Measurements from ENCODE around the gene SYDE2. TPM values are rescaled to one million over a fixed set of nuclear protein-coding genes. Genes with fewer than 3 reads are reported as not detected.
"Not testable (repeated sequence)": the region's sequence is repeated elsewhere in the genome, so short reads cannot be mapped to it uniquely, and the experiment has no call there.

SYDE2 gene
- total RNA-seq, 2 donors from 2014 or later = 11.0 to 14.1 TPM

- TF ChIP-seq CTCF (conservative IDR thresholded peaks at IDR 0.05) = no peak
- Histone ChIP-seq H3K27me3 (ENCODE audit: control insufficient read depth, insufficient read depth, low read length, poor library complexity, severe bottlenecking) (no peaks in the 10 kb centered on the region), H3K9me3 (ENCODE audit: control insufficient read depth, low read length) (no peaks in the 10 kb centered on the region), H3K4me3 (ENCODE audit: low read length) (no peak overlapping the region), H3K27ac (ENCODE audit: low read depth, low read length) (no peak overlapping the region), H3K36me3 (ENCODE audit: control insufficient read depth, insufficient read depth, low read length) (peaks cover 27% of the 10 kb centered on the region), H3K9ac (ENCODE audit: extremely low read depth, low read length, poor library complexity, severe bottlenecking) (no peak overlapping the region), H3K4me1 (ENCODE audit: control insufficient read depth, insufficient read depth, low read length) (no peaks in the 10 kb centered on the region)
- Mint-ChIP-seq H3K4me1 (peaks cover 2% of the 10 kb centered on the region), H3K27me3 (ENCODE audit: insufficient read depth) (no peaks in the 10 kb centered on the region), H3K9me3 (peaks cover 6% of the 10 kb centered on the region), H3K27ac (peak overlapping the region; percentile 44), H3K36me3 (ENCODE audit: low read depth) (peaks cover 24% of the 10 kb centered on the region), H3K4me3 (no peak overlapping the region)
- 95 to 97% methylated on average over 4 to 5 of the region's 5 CpGs for WGBS, 2 experiments (ENCODE audit: insufficient coverage in 1 of 2, insufficient read length in 1 of 2)
- DNase-seq = no peak
Observed at GRCh38 chr1:85188530-85188929, 12.3 kb downstream of the SYDE2 start.

GRCh38 chr1:85187021-85187420, 13.8 kb downstream of the SYDE2 start:
- not testable (repeated sequence) for H3K9ac ChIP-seq (ENCODE audit: extremely low read depth, low read length, poor library complexity, severe bottlenecking); H3K27ac Mint-ChIP-seq; H3K27ac ChIP-seq (ENCODE audit: low read depth, low read length); H3K4me1 Mint-ChIP-seq; H3K27me3 Mint-ChIP-seq (ENCODE audit: insufficient read depth); H3K4me1 ChIP-seq (ENCODE audit: control insufficient read depth, insufficient read depth, low read length); H3K9me3 Mint-ChIP-seq; H3K4me3 ChIP-seq (ENCODE audit: low read length); H3K9me3 ChIP-seq (ENCODE audit: control insufficient read depth, low read length); H3K27me3 ChIP-seq (ENCODE audit: control insufficient read depth, insufficient read depth, low read length, poor library complexity, severe bottlenecking); DNase-seq; H3K4me3 Mint-ChIP-seq
- 100% methylated on average over 1 of the region's 3 CpGs; no CpG with 5 or more reads in 1 of the 2 experiments for WGBS, 2 experiments (ENCODE audit: insufficient coverage in 1 of 2, insufficient read length in 1 of 2)
- H3K36me3 ChIP-seq (ENCODE audit: control insufficient read depth, insufficient read depth, low read length) = peaks cover 35% of the 10 kb centered on the region
- H3K36me3 Mint-ChIP-seq (ENCODE audit: low read depth) = peaks cover 31% of the 10 kb centered on the region

GRCh38 chr1:85184245-85184644, 16.6 kb downstream of the SYDE2 start:
- H3K36me3 Mint-ChIP-seq (ENCODE audit: low read depth) = peaks cover 32% of the 10 kb centered on the region
- H3K9me3 Mint-ChIP-seq = peaks cover 6% of the 10 kb centered on the region
- peaks cover 31% of the 10 kb centered on the region for H3K36me3 ChIP-seq (ENCODE audit: control insufficient read depth, insufficient read depth, low read length)
- H3K27ac Mint-ChIP-seq = no peak overlapping the region
- peaks cover 2% of the 10 kb centered on the region for H3K4me1 Mint-ChIP-seq
- TF ChIP-seq CTCF (conservative IDR thresholded peaks at IDR 0.05) = no peak
- WGBS, 2 experiments (ENCODE audit: insufficient coverage in 1 of 2, insufficient read length in 1 of 2) = 96 to 100% methylated on average over 1 of the region's 1 CpG
- no peak overlapping the region for H3K27ac ChIP-seq (ENCODE audit: low read depth, low read length)
- no peaks in the 10 kb centered on the region for H3K27me3 ChIP-seq (ENCODE audit: control insufficient read depth, insufficient read depth, low read length, poor library complexity, severe bottlenecking)
- no peak for DNase-seq
- no peak overlapping the region for H3K9ac ChIP-seq (ENCODE audit: extremely low read depth, low read length, poor library complexity, severe bottlenecking)
- no peak overlapping the region for H3K4me3 Mint-ChIP-seq
- H3K4me1 ChIP-seq (ENCODE audit: control insufficient read depth, insufficient read depth, low read length) = no peaks in the 10 kb centered on the region
- H3K9me3 ChIP-seq (ENCODE audit: control insufficient read depth, low read length) = no peaks in the 10 kb centered on the region
- H3K27me3 Mint-ChIP-seq (ENCODE audit: insufficient read depth) = no peaks in the 10 kb centered on the region
- H3K4me3 ChIP-seq (ENCODE audit: low read length) = no peak overlapping the region

- no peaks in the 10 kb centered on the region for H3K27me3 Mint-ChIP-seq (ENCODE audit: insufficient read depth)
- no peak overlapping the region for H3K9ac ChIP-seq (ENCODE audit: extremely low read depth, low read length, poor library complexity, severe bottlenecking)
- H3K9me3 ChIP-seq (ENCODE audit: control insufficient read depth, low read length) = no peaks in the 10 kb centered on the region
- no peak overlapping the region for H3K4me3 ChIP-seq (ENCODE audit: low read length)
- DNase-seq = no peak
- no peak overlapping the region for H3K27ac Mint-ChIP-seq
- no peak overlapping the region for H3K4me3 Mint-ChIP-seq
- peaks cover 20% of the 10 kb centered on the region for H3K36me3 Mint-ChIP-seq (ENCODE audit: low read depth)
- WGBS, 2 experiments (ENCODE audit: insufficient coverage in 1 of 2, insufficient read length in 1 of 2) = 92 to 95% methylated on average over 6 of the region's 6 CpGs
- H3K9me3 Mint-ChIP-seq = no peaks in the 10 kb centered on the region
- H3K27ac ChIP-seq (ENCODE audit: low read depth, low read length) = no peak overlapping the region
- no peaks in the 10 kb centered on the region for H3K4me1 ChIP-seq (ENCODE audit: control insufficient read depth, insufficient read depth, low read length)
- H3K27me3 ChIP-seq (ENCODE audit: control insufficient read depth, insufficient read depth, low read length, poor library complexity, severe bottlenecking) = no peaks in the 10 kb centered on the region
- H3K4me1 Mint-ChIP-seq = peaks cover 2% of the 10 kb centered on the region
- H3K36me3 ChIP-seq (ENCODE audit: control insufficient read depth, insufficient read depth, low read length) = peaks cover 17% of the 10 kb centered on the region
- no peak for TF ChIP-seq CTCF (conservative IDR thresholded peaks at IDR 0.05)
Observed at GRCh38 chr1:85182700-85183099, 18.1 kb downstream of the SYDE2 start.

Measured in endodermal cell (in vitro differentiated cells).